ENCODE results near the gene WFIKKN2. TPM values are rescaled to one million over a fixed set of nuclear protein-coding genes. Genes with fewer than 3 reads are reported as not detected.

WFIKKN2 gene
- total and polyA plus RNA-seq, 2 of the 13 experiments (the other 11 are each of a cell fraction or from before 2014, with no cell fraction given): not detected

DNA sequence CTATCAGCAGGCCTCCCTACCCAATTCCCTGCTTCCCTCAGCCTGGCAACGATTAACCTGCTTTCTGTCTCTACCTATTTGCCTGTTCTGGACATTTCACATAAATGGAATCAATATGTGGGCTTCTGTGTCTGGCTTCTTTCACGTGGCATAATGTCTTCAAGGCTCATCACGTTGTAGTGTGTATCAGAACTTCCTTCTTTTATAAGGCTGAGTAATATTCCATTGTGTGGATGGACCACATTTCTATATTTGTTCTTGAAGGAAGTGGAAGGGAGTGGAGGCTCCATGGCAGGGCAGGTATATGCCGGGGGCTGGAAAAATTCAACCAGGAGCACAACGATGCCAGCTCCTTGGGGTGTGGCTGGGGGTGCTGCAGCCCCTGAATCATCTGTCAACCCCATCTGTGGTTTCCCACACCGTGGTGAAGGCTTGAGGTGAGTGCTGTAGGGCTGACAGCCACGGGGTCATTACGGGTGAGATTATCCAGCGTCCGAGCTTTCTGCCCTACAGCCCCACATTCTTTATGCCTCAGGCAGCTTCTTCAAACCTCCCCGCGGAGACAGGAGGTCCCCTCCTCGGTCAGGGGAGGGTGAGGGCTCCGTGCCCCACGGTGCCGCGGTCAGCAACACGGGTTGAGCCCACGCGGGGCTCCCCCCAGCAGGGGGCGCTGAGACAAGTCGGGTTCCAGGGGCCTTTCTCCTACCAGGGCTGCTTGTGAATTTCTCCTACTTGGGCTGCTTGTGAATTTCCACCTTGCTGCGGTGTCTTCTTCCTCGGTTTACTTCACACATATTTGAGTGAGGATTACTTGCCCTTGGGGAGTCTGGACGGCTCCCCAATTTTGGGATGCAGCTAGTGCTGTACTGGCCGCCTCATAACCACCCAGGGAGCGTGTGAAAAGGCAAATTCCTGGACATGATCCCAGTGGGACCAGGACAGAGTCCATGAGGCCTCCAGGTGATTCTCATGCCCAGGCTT, 18.3 kb upstream of the WFIKKN2 start (continued):
- TF ChIP-seq SKI (IDR thresholded peaks at IDR 0.05; ENCODE audit: partially characterized antibody): no peak
- TF ChIP-seq ZNF354B (CRISPR knock-in tag; IDR thresholded peaks at IDR 0.05): no peak
- TF ChIP-seq, protein P1, sequence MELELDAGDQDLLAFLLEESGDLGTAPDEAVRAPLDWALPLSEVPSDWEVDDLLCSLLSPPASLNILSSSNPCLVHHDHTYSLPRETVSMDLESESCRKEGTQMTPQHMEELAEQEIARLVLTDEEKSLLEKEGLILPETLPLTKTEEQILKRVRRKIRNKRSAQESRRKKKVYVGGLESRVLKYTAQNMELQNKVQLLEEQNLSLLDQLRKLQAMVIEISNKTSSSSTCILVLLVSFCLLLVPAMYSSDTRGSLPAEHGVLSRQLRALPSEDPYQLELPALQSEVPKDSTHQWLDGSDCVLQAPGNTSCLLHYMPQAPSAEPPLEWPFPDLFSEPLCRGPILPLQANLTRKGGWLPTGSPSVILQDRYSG (CRISPR knock-in tag; IDR thresholded peaks at IDR 0.05): no peak
- TF ChIP-seq NRL (CRISPR knock-in tag; IDR thresholded peaks at IDR 0.05; ENCODE audit: borderline replicate concordance): no peak; the same call in 1 of the 2 replicates
- TF ChIP-seq RFX3 (CRISPR knock-in tag; IDR thresholded peaks at IDR 0.05): no peak
- TF ChIP-seq KDM3A (CRISPR knock-in tag; IDR thresholded peaks at IDR 0.05; ENCODE audit: low read depth): no peak
- no peak for TF ChIP-seq ZFY (CRISPR knock-in tag; IDR thresholded peaks at IDR 0.05)
- TF ChIP-seq KDM5B (CRISPR knock-in tag; IDR thresholded peaks at IDR 0.05; ENCODE audit: borderline replicate concordance): peak; percentile 45; the same call in 1 of the 2 replicates
- no peak for TF ChIP-seq ZNF644 (CRISPR knock-in tag; IDR thresholded peaks at IDR 0.05; ENCODE audit: low read depth)
- 0 out of 2 replicates have a peak, but pooled peaks have one; percentile 16 for TF ChIP-seq HNRNPL (IDR thresholded peaks at IDR 0.05; ENCODE audit: low read depth, low read length)
- TF ChIP-seq, protein P2, sequence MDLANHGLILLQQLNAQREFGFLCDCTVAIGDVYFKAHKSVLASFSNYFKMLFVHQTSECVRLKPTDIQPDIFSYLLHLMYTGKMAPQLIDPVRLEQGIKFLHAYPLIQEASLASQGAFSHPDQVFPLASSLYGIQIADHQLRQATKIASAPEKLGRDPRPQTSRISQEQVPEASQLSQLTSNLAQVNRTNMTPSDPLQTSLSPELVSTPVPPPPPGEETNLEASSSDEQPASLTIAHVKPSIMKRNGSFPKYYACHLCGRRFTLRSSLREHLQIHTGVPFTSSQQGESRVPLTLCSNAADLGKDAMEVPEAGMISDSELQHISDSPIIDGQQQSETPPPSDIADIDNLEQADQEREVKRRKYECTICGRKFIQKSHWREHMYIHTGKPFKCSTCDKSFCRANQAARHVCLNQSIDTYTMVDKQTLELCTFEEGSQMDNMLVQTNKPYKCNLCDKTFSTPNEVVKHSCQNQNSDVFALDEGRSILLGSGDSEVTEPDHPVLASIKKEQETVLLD (CRISPR knock-in tag; IDR thresholded peaks at IDR 0.05; ENCODE audit: low read depth): no peak
- TF ChIP-seq, protein P3, sequence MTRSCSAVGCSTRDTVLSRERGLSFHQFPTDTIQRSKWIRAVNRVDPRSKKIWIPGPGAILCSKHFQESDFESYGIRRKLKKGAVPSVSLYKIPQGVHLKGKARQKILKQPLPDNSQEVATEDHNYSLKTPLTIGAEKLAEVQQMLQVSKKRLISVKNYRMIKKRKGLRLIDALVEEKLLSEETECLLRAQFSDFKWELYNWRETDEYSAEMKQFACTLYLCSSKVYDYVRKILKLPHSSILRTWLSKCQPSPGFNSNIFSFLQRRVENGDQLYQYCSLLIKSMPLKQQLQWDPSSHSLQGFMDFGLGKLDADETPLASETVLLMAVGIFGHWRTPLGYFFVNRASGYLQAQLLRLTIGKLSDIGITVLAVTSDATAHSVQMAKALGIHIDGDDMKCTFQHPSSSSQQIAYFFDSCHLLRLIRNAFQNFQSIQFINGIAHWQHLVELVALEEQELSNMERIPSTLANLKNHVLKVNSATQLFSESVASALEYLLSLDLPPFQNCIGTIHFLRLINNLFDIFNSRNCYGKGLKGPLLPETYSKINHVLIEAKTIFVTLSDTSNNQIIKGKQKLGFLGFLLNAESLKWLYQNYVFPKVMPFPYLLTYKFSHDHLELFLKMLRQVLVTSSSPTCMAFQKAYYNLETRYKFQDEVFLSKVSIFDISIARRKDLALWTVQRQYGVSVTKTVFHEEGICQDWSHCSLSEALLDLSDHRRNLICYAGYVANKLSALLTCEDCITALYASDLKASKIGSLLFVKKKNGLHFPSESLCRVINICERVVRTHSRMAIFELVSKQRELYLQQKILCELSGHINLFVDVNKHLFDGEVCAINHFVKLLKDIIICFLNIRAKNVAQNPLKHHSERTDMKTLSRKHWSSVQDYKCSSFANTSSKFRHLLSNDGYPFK (CRISPR knock-in tag; IDR thresholded peaks at IDR 0.05; ENCODE audit: borderline replicate concordance): peak; percentile 35; the same call in 1 of the 2 replicates
- TF ChIP-seq ZNF430 (CRISPR knock-in tag; IDR thresholded peaks at IDR 0.05): no peak
- TF ChIP-seq, protein P4, sequence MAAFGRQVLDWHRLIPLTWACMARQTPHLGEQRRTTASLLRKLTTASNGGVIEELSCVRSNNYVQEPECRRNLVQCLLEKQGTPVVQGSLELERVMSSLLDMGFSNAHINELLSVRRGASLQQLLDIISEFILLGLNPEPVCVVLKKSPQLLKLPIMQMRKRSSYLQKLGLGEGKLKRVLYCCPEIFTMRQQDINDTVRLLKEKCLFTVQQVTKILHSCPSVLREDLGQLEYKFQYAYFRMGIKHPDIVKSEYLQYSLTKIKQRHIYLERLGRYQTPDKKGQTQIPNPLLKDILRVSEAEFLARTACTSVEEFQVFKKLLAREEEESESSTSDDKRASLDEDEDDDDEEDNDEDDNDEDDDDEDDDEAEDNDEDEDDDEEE (CRISPR knock-in tag; IDR thresholded peaks at IDR 0.05): peak; percentile 53; the same call in 1 of the 2 replicates
- peak; percentile 71 for TF ChIP-seq STAG1 (CRISPR knock-in tag; IDR thresholded peaks at IDR 0.05)
- TF ChIP-seq HNF4A (CRISPR knock-in tag; IDR thresholded peaks at IDR 0.05): peak; percentile 46; the same call in 1 of the 2 replicates
- no peak for TF ChIP-seq ZSCAN21 (CRISPR knock-in tag; IDR thresholded peaks at IDR 0.05; ENCODE audit: borderline replicate concordance)
- no peak for TF ChIP-seq PAWR (CRISPR knock-in tag; IDR thresholded peaks at IDR 0.05; ENCODE audit: borderline replicate concordance)
- peak; percentile 61; the same call in 1 of the 2 replicates for TF ChIP-seq KDM2A (CRISPR knock-in tag; IDR thresholded peaks at IDR 0.05; ENCODE audit: borderline replicate concordance, low read depth)
- 0 out of 2 replicates have a peak, but pooled peaks have one; percentile 10 for TF ChIP-seq ZFX (CRISPR knock-in tag; IDR thresholded peaks at IDR 0.05; ENCODE audit: low read depth)
- TF ChIP-seq SP5 (CRISPR knock-in tag; IDR thresholded peaks at IDR 0.05; ENCODE audit: borderline replicate concordance, low read depth): no peak
- TF ChIP-seq, protein P5, sequence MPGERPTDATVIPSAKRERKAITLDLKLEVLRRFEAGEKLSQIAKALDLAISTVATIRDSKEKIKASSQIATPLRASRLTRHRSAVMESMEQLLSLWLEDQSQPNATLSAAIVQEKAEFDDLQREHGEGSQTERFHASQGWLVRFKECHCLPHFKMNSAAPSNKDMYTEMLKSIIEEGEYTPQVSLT (CRISPR knock-in tag; IDR thresholded peaks at IDR 0.05; ENCODE audit: borderline replicate concordance, low read depth): no peak
